GM18507 (cell line): ENCODE results near the gene ZNF701.
"Not testable (repeated sequence)": the region's sequence is repeated elsewhere in the genome, so short reads cannot be mapped to it uniquely, and the experiment has no call there.

Experiments used
- DNase-seq: peaks from one replicate; pipeline ENCODE4 v3.0.0; 2011; ENCODE audit warnings: low read depth; ENCODE audit not compliant: insufficient read length; ENCODE audit errors: extremely low spot score
- FAIRE-seq: peaks from 2 replicates; lab custom pipeline; 2011; peaks lifted over from hg19 to GRCh38; lab: Jason Lieb, UNC

The ZNF701 gene

DNA sequence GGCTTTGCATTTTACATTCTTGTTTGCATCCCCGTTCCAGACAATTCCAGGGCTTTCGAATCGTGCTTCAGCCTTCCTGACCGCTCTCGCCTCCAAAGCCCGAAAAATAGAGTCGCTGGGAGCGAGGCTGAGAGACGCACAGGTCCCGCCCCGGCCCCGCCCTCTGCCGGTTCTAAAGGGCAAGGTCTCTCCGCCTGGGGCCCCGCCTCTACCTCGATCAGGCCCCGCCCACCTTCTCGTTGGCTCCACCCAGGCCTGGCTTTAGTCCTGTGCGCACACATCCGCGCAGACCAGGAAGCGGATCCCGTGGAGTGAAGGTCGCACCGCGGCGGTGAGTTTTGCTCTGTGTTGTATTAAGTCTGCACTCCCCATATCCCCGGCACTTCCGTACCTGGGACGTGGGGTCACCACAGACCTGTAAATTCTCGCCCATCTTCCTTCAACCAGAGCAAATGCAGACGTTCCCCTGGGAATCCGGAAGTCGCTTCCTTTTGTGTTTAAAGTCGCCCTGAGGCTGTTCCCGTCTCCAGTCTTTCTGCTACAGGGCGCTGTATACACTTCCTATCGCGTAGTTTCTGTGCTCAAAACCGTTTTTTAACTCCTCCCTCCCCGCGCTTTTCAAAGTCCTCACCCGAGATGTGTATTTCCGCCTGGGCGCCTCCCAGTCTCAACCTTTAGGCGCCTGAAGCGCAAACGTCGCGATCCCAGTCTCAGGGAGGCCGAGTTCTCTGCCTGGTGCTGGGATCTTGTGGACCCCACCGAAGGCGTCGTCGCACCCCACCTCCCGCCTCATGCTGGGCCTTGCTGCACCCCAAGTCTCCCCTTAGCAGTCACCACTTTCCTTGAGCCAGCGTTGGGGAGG, at the start of gene ZNF701:
TSS of gene ZNF701 (plus strand) at position 288 of the 862 bp plus-strand sequence. CDS start 3,861 bp downstream, outside the sequence.
- FAIRE-seq (peak; percentile 70), DNase-seq (peak; percentile 75)

DNA sequence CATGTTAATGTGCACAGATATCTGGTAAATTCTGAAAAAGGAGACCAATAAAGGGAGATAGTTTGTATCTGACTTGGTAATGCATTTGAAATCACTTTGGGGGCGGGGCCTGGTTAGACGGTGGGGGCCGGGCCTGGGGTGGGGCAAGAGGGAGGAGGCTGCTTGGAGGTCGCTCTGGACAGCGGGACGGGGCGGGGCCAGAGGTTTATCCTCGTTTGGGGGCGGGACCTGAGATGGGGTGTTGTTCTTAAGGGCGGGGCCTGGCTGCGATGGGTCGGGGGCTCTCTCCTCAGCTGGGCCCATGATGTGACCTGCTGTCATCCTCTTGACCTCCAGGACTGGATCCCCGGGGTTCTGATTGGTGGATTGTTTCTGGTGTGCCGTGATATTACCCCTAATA, 47.5 kb upstream of the ZNF701 start:
- FAIRE-seq (no peak), DNase-seq (no peak)

DNA sequence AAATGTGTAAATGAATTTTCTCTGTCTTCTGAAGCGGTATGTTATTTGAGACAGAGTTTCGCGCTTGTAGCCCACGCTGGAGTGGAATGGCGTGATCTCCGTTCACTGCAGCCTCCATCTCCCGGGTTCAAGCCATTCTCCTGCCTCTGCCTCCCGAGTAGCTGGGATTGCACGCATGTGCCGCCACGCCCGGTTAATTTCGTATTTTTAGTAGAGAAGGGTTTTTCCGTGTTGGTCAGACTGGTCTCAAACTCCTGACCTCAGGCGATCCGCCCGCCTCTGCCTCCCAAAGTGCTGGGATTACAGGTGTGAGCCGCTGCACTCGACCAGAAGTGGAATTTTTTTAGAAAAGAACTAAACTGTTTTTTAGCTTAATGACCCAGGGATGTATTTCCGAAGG, 46.0 kb upstream of the ZNF701 start:
- FAIRE-seq: no peak

DNA sequence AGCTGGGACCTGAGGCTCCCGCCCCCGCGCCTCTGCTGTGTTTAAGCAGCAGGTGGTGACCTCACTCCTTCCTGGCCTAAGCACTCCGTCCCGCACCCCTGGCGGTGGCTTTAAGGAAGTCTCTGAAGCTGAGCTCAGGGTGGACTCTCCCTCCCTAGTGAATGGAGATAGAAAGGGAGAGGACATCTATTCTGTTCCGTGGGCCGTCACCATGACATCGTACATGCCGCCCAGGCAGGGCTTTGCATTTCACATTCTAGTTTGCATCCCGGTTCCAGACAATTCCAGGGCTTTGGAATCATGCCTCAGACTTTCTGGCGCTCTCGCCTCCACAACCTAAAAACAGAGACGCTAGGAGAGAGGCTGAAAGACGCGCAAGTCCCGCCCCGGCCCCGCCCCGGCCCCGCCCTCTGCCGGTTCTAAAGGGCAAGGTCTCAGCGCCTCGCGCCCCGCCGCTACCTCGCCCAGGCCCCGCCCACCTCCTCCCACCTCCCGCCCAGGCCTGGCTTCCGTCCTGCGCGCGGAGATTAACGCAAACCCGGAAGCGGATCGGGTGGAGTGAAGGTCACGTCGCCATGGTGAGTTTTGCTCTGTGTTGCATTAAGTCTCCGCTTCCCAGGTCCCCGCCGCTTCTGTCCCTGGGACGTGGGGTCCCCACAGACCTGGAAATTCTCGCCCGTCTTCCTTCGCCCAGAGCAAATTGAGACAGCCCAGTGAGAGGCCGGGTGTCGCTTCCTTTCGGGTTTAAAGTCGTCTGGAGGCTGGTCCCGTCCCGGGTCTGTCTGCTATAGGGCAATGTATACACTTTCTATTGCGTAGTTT, 42.7 kb upstream of the ZNF701 start, which contains the start of gene ZNF808:
TSS of gene ZNF808 (plus strand) at position 535 of the 822 bp plus-strand sequence. CDS start 15,617 bp downstream, outside the sequence.
- peak; percentile 84 for FAIRE-seq

More for the DNA sequence above, 46.0 kb upstream of the ZNF701 start:
- no peak for DNase-seq

DNA sequence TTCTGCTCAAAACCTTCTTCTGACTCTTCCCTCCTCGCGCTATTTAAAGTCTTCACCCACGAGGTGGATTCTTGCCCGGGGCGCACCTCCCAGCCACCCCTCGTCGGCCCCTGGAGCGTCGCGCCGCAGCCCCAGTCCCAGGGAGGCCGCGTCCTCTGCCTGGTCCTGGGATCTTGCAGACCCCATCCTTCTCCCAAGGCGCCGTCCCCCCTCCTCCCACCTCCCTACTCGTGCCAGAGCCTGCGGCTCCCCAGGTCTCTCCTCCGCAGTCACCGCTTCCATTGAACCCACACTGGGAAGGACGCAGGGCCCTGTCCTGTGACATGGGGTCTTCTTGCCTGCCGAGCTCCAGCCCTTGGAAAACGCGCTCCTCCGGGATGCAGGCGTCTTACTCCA, 42.1 kb upstream of the ZNF701 start:
- no peak for DNase-seq
- no peak for FAIRE-seq

More for the DNA sequence above, 42.7 kb upstream of the ZNF701 start, which contains the start of gene ZNF808:
- peak; percentile 59 for DNase-seq

DNA sequence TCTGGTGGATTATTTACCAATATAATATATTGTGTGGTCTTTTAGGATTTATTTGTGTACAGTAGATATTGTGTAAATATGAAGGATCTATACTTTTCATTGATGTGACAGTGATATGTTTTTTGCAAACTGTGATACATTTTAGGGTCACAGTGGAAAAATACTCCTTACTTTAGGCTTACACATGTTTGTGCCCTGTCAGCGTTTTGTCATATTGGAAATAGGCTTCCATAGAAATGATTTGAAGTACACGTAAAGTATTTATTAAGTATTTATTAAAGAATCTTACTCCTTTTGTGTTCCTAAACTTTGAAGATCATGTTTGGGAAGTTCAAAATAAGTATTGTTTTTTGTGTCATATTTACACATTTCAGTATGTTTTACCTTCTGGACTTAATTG, 37.6 kb upstream of the ZNF701 start:
- DNase-seq: no peak
- no peak for FAIRE-seq

DNA sequence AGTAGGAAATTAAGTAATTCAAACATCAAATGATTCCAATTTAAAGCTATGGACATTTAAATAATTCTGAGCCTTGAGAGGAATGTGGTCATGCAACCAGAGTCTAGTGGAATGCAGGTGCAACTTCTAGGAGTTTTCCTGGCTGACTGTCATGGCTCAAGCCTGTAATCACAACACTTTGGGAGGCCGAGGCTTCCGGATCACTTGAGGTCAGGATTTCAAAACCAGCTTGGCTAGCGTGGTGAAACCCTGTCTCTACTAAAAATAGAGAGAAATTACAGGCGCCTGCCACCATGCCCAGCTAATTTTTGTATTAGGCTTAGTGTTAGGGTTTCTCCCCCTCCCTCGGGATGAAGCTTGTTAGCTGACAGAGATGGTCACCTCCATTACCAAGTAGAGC, 36.2 kb upstream of the ZNF701 start:
- FAIRE-seq: no peak
- no peak for DNase-seq

DNA sequence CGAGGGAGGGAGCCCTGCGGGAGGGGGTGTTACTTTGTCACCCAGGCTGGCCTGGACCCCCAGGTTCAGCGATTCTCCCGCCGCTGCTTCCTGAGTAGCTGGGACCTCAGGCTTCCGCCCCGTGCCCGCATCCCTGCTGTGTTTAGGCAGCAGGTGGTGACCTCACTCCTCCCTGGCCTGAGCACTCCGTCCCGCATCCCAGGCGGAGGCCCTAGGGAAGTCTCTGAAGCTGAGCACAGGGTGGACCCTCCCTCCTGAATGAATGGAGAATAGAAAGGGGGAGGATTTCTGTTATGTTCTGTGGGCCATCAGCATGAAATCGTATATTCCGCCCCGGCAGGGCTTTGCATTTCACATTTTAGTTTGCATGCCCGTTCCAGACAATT, 34.7 kb upstream of the ZNF701 start:
- not testable (repeated sequence) for FAIRE-seq

DNA sequence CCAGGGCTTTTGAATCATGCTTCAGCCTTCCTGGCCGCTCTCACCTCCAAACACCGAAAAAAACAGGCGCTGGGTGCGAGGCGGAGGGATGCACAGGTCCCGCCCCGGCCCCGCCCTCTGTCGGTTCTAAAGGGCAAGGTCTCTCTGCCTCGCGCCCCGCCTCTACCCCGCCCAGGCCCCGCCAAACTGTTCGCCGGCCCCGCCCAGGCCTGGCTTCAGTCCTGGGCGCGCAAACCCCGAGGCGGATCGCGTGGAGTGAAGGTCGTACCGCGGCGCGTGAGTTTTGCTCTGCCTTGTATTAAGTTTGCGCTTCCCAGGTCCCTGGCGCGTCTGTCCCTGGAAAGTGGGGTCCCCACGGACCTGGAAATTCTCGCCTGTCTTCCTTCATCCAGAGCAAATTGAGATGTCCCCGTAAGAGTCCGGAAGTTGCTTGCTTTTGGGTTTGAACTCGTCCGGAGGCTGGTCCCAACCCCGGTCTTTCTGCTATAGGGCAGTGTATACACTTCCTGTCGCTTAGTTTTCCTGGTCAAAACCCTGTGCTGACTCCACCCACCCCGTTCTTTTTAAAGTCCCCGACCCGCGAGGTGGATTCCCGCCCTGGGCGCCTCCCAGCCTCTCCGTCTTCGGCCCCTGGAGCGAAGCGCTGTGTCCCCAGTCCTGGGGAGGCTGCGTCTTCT, 34.2 kb upstream of the ZNF701 start:
- peak; percentile 86 for FAIRE-seq
- DNase-seq: peak; percentile 30

More for the DNA sequence above, 34.7 kb upstream of the ZNF701 start:
- not testable (repeated sequence) for DNase-seq

DNA sequence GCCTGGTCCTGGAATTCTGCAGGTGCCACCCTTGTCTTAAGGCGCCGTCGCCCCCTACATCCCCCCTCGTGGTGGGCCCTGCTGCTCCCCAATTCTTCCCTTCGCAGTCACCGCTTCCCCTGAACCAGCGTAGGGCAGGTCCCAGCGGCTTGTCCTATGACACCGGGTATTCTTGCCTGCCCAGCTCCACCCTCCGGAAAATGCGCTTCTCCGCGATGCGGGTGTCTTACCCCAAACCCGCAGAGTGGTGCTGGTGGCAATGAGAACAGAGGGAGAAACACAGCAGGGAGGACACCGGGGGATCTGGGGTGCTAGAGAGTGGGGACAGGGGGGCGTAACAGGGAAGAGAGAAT, 33.7 kb upstream of the ZNF701 start:
- DNase-seq (no peak), FAIRE-seq (no peak)

DNA sequence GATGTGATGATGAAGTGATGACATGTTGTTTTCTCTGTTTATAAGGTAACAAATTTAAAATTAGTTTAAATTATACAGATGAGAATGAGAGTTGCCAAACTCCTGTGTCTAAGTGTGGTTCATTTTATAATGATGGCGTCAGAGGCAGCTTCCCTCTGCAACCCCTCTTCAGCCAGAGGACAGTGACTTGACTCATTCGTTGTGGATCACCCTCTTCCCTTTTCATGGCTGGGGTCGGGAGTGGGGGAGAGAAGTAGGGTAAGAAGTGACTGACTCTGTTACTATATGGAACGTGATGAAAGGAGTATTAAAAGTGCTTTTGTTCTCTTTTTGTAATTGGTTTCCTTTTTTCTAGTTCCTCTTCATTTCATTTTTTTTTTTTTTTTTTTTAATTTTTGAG, 31.3 kb upstream of the ZNF701 start:
- not testable (repeated sequence) for FAIRE-seq, DNase-seq

DNA sequence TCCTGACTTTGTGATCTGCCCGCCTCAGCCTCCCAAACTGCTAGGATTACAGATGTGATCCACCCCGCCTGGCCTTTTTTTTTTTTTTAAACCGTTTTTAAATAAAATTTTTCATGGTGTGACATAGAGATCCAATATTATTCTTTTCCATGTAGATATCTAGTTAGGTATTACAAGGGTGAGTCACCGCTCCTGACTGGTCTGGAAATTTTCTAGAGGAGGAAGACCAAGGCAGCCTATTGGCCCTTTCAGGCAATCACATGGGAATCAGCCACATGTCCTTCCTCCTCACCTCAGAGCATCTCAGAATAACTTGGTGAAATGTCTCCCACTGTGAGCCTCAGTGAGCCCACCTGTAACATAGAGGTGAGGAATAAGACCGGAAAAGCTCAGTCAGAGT, 28.9 kb upstream of the ZNF701 start:
- not testable (repeated sequence) for FAIRE-seq, DNase-seq

DNA sequence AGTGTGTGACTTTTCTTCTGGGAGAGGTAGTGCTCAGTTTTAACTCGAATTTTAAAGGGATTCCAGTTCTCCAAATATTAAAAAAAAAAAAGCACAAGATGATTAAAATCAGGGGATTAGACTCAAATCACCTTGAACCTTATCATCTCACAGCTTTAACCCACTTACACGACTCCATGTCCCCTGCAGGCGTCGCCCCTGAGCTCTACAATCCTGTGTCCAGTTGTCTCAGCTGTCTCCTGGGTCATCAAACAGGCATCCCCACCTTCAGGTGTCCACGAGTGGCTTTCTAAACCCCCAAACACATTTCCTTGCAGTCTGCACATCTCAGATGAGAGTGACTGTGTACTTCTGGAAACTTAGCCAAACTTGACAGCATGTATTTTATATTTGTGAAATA, 28.5 kb upstream of the ZNF701 start:
- FAIRE-seq: no peak

DNA sequence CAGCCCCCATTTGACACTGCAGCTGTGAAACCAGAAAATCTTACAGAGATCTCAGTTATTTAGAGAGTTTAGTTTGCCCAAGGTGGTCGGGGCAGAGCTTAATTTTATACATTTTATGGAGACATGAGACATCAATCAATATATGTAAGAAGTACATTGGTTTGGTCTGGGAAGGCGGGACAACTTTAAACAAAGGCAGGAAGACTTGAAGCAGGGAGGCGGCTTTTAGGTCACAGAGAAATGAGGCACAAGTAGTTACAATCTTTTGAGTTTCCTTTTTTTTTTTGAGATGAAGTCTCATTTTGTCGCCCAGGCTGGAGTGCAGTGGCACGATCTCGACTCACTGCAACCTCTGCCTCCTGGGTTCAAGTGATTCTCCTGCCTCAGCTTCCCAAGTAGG, 27.5 kb upstream of the ZNF701 start:
- not testable (repeated sequence) for DNase-seq, FAIRE-seq

More for the DNA sequence above, 28.5 kb upstream of the ZNF701 start:
- DNase-seq: no peak

DNA sequence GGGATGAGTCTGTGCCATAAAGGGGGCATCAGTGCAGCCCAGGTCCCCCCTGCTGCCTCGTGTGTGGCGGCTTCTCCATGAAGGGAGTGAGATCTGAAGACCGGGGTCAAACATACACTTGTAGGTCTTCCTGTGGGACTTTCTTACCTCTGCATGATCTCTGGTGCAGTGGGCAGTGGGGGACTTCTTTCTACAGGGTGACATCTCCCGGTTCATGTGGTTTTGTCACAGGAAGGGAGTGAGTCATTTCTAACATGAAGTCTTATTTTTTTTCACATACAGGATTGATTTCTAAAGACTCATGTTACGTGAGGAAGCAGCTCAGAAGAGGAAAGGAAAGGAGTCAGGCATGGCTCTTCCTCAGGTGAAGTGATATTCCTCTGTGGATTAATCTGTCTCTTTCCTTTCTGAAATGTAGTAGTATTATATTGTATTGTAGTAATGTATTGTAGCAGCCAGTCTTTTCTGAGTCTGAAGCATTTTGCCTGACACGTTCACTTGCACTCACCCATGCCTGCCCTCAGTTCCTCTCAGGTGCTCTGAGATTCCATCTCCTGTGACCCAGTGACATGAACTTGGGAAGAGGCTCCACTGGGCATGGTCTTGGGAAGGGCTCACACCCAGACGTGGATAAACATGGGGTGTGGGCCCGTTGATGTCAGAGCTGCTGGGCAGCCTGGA, 27.0 kb upstream of the ZNF701 start:
- DNase-seq: no peak
- peak; percentile 67 for FAIRE-seq

DNA sequence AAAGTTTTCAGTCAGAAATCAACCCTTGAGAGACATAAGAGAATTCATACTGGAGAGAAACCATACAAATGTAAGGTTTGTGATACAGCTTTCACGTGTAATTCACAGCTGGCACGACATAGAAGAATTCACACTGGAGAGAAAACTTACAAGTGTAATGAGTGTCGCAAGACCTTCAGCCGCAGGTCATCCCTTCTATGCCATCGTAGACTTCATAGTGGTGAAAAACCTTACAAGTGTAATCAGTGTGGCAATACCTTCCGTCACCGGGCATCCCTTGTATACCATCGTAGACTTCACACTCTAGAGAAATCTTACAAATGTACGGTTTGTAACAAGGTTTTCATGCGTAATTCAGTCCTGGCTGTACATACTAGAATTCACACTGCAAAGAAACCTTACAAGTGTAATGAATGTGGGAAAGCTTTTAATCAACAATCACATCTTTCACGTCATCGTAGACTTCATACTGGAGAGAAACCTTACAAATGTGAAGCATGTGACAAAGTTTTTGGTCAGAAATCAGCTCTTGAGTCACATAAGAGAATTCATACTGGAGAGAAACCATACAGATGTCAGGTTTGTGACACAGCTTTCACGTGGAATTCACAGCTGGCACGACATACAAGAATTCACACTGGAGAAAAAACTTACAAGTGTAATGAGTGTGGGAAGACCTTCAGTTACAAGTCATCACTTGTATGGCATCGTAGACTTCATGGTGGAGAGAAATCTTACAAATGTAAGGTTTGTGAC, 15.7 kb upstream of the ZNF701 start:
- FAIRE-seq (no peak), DNase-seq (no peak)

DNA sequence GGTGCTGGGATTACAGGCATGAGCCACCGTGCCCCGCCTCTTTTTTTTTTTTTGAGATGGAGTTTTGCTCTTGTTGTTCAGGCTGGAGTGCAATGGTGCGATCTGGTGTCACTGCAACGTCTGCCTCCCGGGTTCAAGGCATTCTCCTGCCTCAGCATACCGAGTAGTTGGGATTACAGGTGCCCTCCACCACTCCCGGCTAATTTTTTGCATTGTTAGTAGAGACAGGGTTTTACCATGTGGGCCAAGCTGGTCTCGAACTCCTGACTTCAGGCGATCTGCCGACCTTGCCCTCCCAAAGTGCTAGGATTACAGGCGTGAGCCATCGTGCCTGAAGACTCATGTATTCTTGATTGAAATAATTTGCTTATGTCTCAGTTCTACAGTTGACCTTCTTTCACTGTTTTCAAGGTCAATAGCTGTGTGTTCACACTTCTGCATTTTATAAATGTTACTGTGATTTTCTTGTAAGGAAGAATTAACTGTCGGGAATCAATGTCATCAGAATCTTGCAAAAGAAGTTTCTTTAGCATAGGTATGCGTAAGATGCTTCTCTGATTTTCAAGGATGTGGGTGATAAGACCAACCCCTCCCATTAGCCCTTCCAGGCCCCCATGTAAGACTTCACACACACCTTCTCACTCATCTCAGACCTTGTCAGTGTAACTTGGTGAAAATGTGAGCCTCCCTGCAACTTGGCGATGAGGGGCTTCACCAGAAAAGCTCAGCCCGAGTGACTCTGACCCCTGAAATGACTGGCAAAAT, 12.7 kb upstream of the ZNF701 start:
- DNase-seq (no peak), FAIRE-seq (no peak)
